SU-DHL-6 (cell line): ENCODE results near the gene ISY1.

Source experiments
- CTCF ChIP-seq: fragments of 200-600 bp; sonication (generic); IDR thresholded peaks from one replicate; pipeline ENCODE4 v1.5.1; 2017; ENCODE audit warnings: antibody characterized with exemption, mild to moderate bottlenecking, low read length, moderate library complexity; ENCODE audit not compliant: insufficient read depth, poor library complexity, severe bottlenecking
- EZH2phosphoT487 ChIP-seq: fragments of 200-600 bp; sonication (generic), shearing (Covaris generic); conservative IDR thresholded peaks from 2 replicates; pipeline ENCODE4 v1.6.1; 2018; ENCODE audit warnings: mild to moderate bottlenecking, antibody characterized with exemption, low read length, moderate library complexity, mixed read lengths

- no peak for TF ChIP-seq CTCF
- no peak for TF ChIP-seq EZH2phosphoT487
Measured at GRCh38 chr3:129180461-129180860, 19.6 kb upstream of the ISY1 start.
